Astrocyte (in vitro differentiated cells and primary cell): Measurements from ENCODE around the gene ACCSL. TPM values are rescaled to one million over a fixed set of nuclear protein-coding genes. Genes with fewer than 3 reads are reported as not detected.

Experiments
- DNase-seq: peaks from one replicate; pipeline ENCODE4 v3.0.0-alpha.2; 2010; ENCODE audit warnings: low read depth
- FAIRE-seq: peaks from 2 replicates; lab custom pipeline; 2011; peaks lifted over from hg19 to GRCh38; lab: Jason Lieb, UNC
- H2AFZ ChIP-seq: 2 replicates; pipeline ENCODE4 v1.6.0; 2012; ENCODE audit warnings: low read depth, low read length, inconsistent platforms
- H3K27ac ChIP-seq: 2 replicates; pipeline ENCODE4 v1.5.1; 2011; ENCODE audit warnings: low read depth, low read length, inconsistent platforms
- H3K27me3 ChIP-seq: 2 replicates; pipeline ENCODE4 v1.6.0; 2011; ENCODE audit warnings: low read length, inconsistent platforms; ENCODE audit not compliant: insufficient read depth
- H3K36me3 ChIP-seq: 2 replicates; pipeline ENCODE4 v1.5.1; 2011; ENCODE audit warnings: low read length, inconsistent platforms; ENCODE audit not compliant: insufficient read depth
- H3K4me1 ChIP-seq: 2 replicates; pipeline ENCODE4 v1.5.1; 2011; ENCODE audit warnings: low read length, inconsistent platforms; ENCODE audit not compliant: insufficient read depth
- H3K4me2 ChIP-seq: 2 replicates; pipeline ENCODE4 v1.6.0; 2012; ENCODE audit warnings: low read length, inconsistent platforms
- H3K4me3 ChIP-seq: 2 replicates; pipeline ENCODE4 v1.5.1; 2011; ENCODE audit warnings: low read depth, mild to moderate bottlenecking, low read length, inconsistent platforms; ENCODE audit not compliant: insufficient read depth
- H3K79me2 ChIP-seq: 2 replicates; pipeline ENCODE4 v1.6.0; 2012; ENCODE audit warnings: mild to moderate bottlenecking, low read length, inconsistent platforms; ENCODE audit not compliant: insufficient read depth
- H3K9ac ChIP-seq: 2 replicates; pipeline ENCODE4 v1.6.0; 2012; ENCODE audit warnings: mild to moderate bottlenecking, low read length, inconsistent platforms
- H3K9me3 ChIP-seq: 2 replicates; pipeline ENCODE4 v1.5.1; 2012; ENCODE audit warnings: low read depth, mild to moderate bottlenecking, low read length, inconsistent platforms; ENCODE audit not compliant: insufficient read depth
- H4K20me1 ChIP-seq: 2 replicates; pipeline ENCODE4 v1.6.0; 2012; ENCODE audit warnings: low read length, inconsistent platforms; ENCODE audit not compliant: insufficient read depth
- H3K27ac Mint-ChIP-seq: one replicate; pipeline ENCODE4 v1.8.0; 2021; ENCODE audit warnings: mild to moderate bottlenecking, mixed read lengths; ENCODE audit not compliant: unreplicated experiment
- H3K27me3 Mint-ChIP-seq: one replicate; pipeline ENCODE4 v1.8.0; 2021; ENCODE audit warnings: low read depth, mixed read lengths; ENCODE audit not compliant: unreplicated experiment
- H3K36me3 Mint-ChIP-seq: one replicate; pipeline ENCODE4 v1.8.0; 2021; ENCODE audit warnings: low read depth, mixed read lengths; ENCODE audit not compliant: unreplicated experiment
- H3K4me1 Mint-ChIP-seq: one replicate; pipeline ENCODE4 v1.8.0; 2021; ENCODE audit warnings: low read depth, mixed read lengths; ENCODE audit not compliant: unreplicated experiment
- H3K4me3 Mint-ChIP-seq: one replicate; pipeline ENCODE4 v1.8.0; 2021; ENCODE audit warnings: mild to moderate bottlenecking, moderate library complexity, mixed read lengths; ENCODE audit not compliant: unreplicated experiment
- H3K9me3 Mint-ChIP-seq: one replicate; pipeline ENCODE4 v1.8.0; 2021; ENCODE audit warnings: mild to moderate bottlenecking, mixed read lengths; ENCODE audit not compliant: unreplicated experiment
- EZH2 ChIP-seq: IDR thresholded peaks from 2 replicates; pipeline ENCODE4 v1.6.1; 2012; ENCODE audit warnings: mild to moderate bottlenecking, low read length, inconsistent platforms; ENCODE audit not compliant: insufficient read depth
- total RNA-seq: library from RNA; stranded (reverse); gene quantifications from 2 replicates; pipeline ENCODE4 v1.2.1, GENCODE V29; 2021
- TF ChIP-seq, protein P1 (sequence below): IDR thresholded peaks from 2 replicates; pipeline ENCODE4 v1.5.1; 2011; ENCODE audit warnings: low read depth, mild to moderate bottlenecking, inconsistent platforms, low read length, moderate library complexity; ENCODE audit not compliant: insufficient read depth

The ACCSL gene
- total RNA-seq, 1 donor from 2014 or later: not detected

DNA sequence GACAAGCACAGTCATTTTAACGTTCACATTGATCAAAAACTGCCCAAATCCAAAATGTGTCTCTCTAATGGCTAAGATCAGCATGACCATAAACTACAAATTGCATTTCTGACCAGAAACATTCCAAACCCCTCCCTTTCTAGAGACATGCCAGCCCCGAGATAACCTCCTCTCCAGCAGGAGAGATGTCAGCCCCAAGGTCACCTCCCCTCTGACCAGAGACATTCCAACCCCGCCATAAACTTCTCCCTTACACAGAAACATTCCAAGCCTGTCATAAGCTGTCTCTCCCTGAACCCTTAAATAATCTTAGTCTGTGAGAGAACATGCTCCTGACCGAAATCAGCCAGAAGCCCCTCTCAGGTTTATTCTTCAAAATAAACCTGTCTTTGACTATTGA is 41.1 kb downstream of the ACCSL start:
- Histone ChIP-seq H3K27ac (no peak overlapping the region), H3K27me3 (peaks cover 7% of the 10 kb centered on the region), H2AFZ (no peak overlapping the region), H3K4me2 (no peak overlapping the region), H3K9me3 (no peaks in the 10 kb centered on the region), H3K36me3 (no peaks in the 10 kb centered on the region), H3K4me1 (no peaks in the 10 kb centered on the region), H4K20me1 (no peaks in the 10 kb centered on the region), H3K9ac (no peak overlapping the region), H3K79me2 (no peaks in the 10 kb centered on the region), H3K4me3 (no peak overlapping the region)
- no peak for TF ChIP-seq EZH2
- TF ChIP-seq, protein P1, sequence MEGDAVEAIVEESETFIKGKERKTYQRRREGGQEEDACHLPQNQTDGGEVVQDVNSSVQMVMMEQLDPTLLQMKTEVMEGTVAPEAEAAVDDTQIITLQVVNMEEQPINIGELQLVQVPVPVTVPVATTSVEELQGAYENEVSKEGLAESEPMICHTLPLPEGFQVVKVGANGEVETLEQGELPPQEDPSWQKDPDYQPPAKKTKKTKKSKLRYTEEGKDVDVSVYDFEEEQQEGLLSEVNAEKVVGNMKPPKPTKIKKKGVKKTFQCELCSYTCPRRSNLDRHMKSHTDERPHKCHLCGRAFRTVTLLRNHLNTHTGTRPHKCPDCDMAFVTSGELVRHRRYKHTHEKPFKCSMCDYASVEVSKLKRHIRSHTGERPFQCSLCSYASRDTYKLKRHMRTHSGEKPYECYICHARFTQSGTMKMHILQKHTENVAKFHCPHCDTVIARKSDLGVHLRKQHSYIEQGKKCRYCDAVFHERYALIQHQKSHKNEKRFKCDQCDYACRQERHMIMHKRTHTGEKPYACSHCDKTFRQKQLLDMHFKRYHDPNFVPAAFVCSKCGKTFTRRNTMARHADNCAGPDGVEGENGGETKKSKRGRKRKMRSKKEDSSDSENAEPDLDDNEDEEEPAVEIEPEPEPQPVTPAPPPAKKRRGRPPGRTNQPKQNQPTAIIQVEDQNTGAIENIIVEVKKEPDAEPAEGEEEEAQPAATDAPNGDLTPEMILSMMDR: no peak
- peaks cover 7% of the 10 kb centered on the region for H3K9me3 Mint-ChIP-seq
- no peak overlapping the region for H3K4me3 Mint-ChIP-seq
- no peak overlapping the region for H3K27ac Mint-ChIP-seq
- peaks cover 4% of the 10 kb centered on the region for H3K4me1 Mint-ChIP-seq
- no peak for FAIRE-seq
- no peak for DNase-seq
- H3K27me3 Mint-ChIP-seq: no peaks in the 10 kb centered on the region
- H3K36me3 Mint-ChIP-seq: peaks cover 6% of the 10 kb centered on the region

DNA sequence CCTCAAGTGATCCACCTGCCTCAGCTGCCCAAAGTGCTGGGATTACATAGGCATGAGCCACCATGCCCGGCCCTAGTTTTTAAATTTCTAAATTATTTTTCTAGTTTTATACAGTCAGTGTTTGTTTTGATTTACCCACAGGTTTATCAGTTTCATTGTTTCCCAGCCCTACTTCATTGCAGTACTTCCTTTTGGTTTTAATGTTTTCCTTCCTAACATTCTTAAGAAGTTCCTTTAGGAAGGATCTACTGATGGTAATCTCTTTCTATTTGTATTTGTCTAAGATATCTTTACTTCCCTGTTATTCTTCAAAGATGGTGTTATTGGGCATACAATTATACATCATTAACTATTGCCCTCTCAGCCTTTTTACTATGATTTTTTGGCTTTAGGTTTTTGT is 42.8 kb downstream of the ACCSL start:
- Histone ChIP-seq H3K27ac (no peak overlapping the region), H3K4me2 (no peak overlapping the region), H3K79me2 (no peaks in the 10 kb centered on the region), H3K36me3 (no peaks in the 10 kb centered on the region), H2AFZ (no peak overlapping the region), H3K4me1 (no peaks in the 10 kb centered on the region), H3K4me3 (no peak overlapping the region), H3K9ac (no peak overlapping the region), H3K9me3 (no peaks in the 10 kb centered on the region), H4K20me1 (no peaks in the 10 kb centered on the region), H3K27me3 (peaks cover 7% of the 10 kb centered on the region)
- H3K4me3 Mint-ChIP-seq: no peak overlapping the region
- peaks cover 7% of the 10 kb centered on the region for H3K4me1 Mint-ChIP-seq
- FAIRE-seq: no peak
- H3K27me3 Mint-ChIP-seq: no peaks in the 10 kb centered on the region
- peaks cover 2% of the 10 kb centered on the region for H3K9me3 Mint-ChIP-seq
- H3K27ac Mint-ChIP-seq: no peak overlapping the region
- no peak for DNase-seq
- TF ChIP-seq EZH2: no peak
- TF ChIP-seq, protein P1: no peak
- H3K36me3 Mint-ChIP-seq: peaks cover 1% of the 10 kb centered on the region

DNA sequence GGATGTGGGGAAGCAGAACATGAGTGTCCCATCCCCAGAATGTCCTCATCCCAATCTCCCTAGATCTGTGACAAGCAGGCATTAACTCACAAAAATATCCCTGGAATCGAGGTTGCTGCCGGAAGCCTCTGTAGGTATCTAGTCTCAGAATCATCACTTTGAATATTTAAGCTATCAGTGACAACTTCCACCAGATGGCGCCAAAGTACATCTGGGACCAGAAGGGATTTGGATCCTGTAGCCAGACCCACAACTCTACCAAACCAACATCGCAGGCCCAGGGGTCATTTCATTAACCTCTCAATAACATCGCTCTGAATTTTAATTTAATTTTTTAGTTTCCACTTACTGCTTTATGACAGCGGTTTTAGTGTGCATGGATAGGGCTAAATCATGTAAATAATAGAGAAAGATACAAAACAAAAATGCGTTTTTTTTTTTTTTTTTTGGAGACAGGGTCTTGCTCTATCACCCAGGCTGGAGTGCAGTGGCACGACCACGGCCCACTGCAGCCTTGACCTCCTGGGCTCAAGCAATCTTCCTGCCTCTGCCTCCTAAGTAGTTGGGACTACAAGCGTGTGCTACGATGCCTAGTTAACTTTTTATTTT is 46.6 kb downstream of the ACCSL start:
- peak overlapping the region; percentile 45 for H3K4me3 Mint-ChIP-seq

More for the DNA sequence above, 46.6 kb downstream of the ACCSL start:
- Mint-ChIP-seq H3K27ac (no peak overlapping the region), H3K9me3 (no peaks in the 10 kb centered on the region), H3K27me3 (no peaks in the 10 kb centered on the region), H3K36me3 (peaks cover 3% of the 10 kb centered on the region), H3K4me1 (peaks cover 3% of the 10 kb centered on the region)
- Histone ChIP-seq H3K79me2 (peaks cover 22% of the 10 kb centered on the region), H3K9ac (no peak overlapping the region), H3K9me3 (no peaks in the 10 kb centered on the region), H3K4me1 (peaks cover 7% of the 10 kb centered on the region), H3K4me3 (no peak overlapping the region), H3K4me2 (no peak overlapping the region), H3K36me3 (no peaks in the 10 kb centered on the region), H4K20me1 (peaks cover 19% of the 10 kb centered on the region), H2AFZ (no peak overlapping the region), H3K27me3 (peaks cover 7% of the 10 kb centered on the region), H3K27ac (no peak overlapping the region)
- peak; percentile 53 for DNase-seq
- no peak for FAIRE-seq
- no peak for TF ChIP-seq EZH2
- TF ChIP-seq, protein P1: peak; percentile 81
